Measurements from ENCODE around the gene VNN1.

The VNN1 gene

DNA sequence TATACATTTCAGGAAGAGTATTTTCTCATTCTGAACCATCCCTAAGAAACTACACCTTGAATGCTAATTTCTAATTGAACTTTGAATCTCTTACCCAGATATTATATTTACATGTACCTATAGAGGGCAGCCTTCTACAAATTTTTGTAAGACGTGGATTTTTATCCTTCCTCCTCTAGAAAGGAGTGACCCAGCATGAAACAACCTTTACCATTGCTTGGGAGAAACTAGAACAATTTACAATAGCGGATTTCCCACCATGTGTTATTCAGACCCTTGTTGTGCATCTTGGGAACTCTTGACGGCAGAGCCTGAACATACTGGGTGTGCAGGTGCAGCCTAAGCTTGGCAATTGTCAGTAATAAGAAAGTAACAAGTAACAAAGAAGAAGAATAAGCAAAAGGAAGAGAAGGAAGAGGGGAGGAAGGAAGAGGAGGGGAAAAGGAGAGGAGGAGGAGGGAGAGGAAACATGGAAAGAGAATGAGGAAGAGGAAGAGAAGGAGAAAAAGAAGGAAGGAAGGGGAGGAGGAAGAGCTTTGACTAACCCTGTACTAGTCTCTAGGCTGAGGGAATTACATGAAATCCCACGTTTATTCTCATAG, 44.1 kb downstream of the VNN1 start:
- Histone ChIP-seq H3K36me3 (ENCODE audit: control insufficient read depth in 2 of 2, insufficient read depth in 1 of 2, low read length in 2 of 2) (no peaks in the 10 kb centered on the region), H3K4me3 (ENCODE audit: low read depth, low read length) (no peak overlapping the region; the same call in 1 of the 2 replicates)
- CTCF ChIA-PET = interaction anchor here (0.6 to 3.8 kb wide), 44 partner anchors 10 to 1646 kb away, joined by 3 to 62 read pairs (median 5); partner anchors contain the start of genes RPS12, SLC18B1, TAAR1 and VNN1

GRCh38 chr6:132666118-132666517, 47.7 kb downstream of the VNN1 start:
- CTCF ChIA-PET = interaction anchor here (1.1 to 1.4 kb wide), 3 partner anchors 49 to 136 kb away, joined by 3 to 10 read pairs (median 7); partner anchors contain the start of gene SLC18B1
- TF ChIP-seq ZNF530 (tag by site-specific recombination; IDR thresholded peaks at IDR 0.05; ENCODE audit: low read depth) = no peak
- TF ChIP-seq ZNF16 (tag by site-specific recombination; IDR thresholded peaks at IDR 0.05; ENCODE audit: low read depth) = no peak
- TF ChIP-seq ZNF211 (tag by site-specific recombination; IDR thresholded peaks at IDR 0.05; ENCODE audit: low read depth) = no peak
- no peak for TF ChIP-seq ZNF510 (tag by site-specific recombination; IDR thresholded peaks at IDR 0.05; ENCODE audit: insufficient replicate concordance)
- TF ChIP-seq ZNF423 (tag by site-specific recombination; IDR thresholded peaks at IDR 0.05) = no peak
- TF ChIP-seq MZF1 (tag by site-specific recombination; IDR thresholded peaks at IDR 0.05; ENCODE audit: borderline replicate concordance) = no peak
- TF ChIP-seq, protein P1, sequence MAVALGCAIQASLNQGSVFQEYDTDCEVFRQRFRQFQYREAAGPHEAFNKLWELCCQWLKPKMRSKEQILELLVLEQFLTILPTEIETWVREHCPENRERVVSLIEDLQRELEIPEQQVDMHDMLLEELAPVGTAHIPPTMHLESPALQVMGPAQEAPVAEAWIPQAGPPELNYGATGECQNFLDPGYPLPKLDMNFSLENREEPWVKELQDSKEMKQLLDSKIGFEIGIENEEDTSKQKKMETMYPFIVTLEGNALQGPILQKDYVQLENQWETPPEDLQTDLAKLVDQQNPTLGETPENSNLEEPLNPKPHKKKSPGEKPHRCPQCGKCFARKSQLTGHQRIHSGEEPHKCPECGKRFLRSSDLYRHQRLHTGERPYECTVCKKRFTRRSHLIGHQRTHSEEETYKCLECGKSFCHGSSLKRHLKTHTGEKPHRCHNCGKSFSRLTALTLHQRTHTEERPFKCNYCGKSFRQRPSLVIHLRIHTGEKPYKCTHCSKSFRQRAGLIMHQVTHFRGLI (tag by site-specific recombination; IDR thresholded peaks at IDR 0.05) = no peak
- TF ChIP-seq ZFP41 (tag by site-specific recombination; IDR thresholded peaks at IDR 0.05; ENCODE audit: borderline replicate concordance) = no peak
- no peak for TF ChIP-seq ZNF350 (tag by site-specific recombination; IDR thresholded peaks at IDR 0.05)
- no peak for TF ChIP-seq ZNF221 (tag by site-specific recombination; IDR thresholded peaks at IDR 0.05; ENCODE audit: borderline replicate concordance)
- no peak for TF ChIP-seq ZNF548 (tag by site-specific recombination; IDR thresholded peaks at IDR 0.05)
- TF ChIP-seq, protein P2, sequence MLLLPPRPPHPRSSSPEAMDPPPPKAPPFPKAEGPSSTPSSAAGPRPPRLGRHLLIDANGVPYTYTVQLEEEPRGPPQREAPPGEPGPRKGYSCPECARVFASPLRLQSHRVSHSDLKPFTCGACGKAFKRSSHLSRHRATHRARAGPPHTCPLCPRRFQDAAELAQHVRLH (tag by site-specific recombination; IDR thresholded peaks at IDR 0.05) = no peak
- no peak for TF ChIP-seq ZNF488 (tag by site-specific recombination; IDR thresholded peaks at IDR 0.05)
- no peak for TF ChIP-seq ZNF555 (tag by site-specific recombination; conservative IDR thresholded peaks at IDR 0.05)
- TF ChIP-seq, protein P3, sequence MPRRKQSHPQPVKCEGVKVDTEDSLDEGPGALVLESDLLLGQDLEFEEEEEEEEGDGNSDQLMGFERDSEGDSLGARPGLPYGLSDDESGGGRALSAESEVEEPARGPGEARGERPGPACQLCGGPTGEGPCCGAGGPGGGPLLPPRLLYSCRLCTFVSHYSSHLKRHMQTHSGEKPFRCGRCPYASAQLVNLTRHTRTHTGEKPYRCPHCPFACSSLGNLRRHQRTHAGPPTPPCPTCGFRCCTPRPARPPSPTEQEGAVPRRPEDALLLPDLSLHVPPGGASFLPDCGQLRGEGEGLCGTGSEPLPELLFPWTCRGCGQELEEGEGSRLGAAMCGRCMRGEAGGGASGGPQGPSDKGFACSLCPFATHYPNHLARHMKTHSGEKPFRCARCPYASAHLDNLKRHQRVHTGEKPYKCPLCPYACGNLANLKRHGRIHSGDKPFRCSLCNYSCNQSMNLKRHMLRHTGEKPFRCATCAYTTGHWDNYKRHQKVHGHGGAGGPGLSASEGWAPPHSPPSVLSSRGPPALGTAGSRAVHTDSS (tag by site-specific recombination; IDR thresholded peaks at IDR 0.05) = no peak
- no peak for TF ChIP-seq ZNF518A (tag by site-specific recombination; conservative IDR thresholded peaks at IDR 0.05; ENCODE audit: low read depth)
- Histone ChIP-seq H3K9me3 (ENCODE audit: control insufficient read depth, insufficient read depth, low read depth, low read length) (no peaks in the 10 kb centered on the region), H3K4me3 (ENCODE audit: low read depth, low read length) (no peak overlapping the region), H3K4me1 (ENCODE audit: control insufficient read depth, insufficient read depth, low read length) (no peaks in the 10 kb centered on the region), H3K36me3 (ENCODE audit: control insufficient read depth in 2 of 2, insufficient read depth in 1 of 2, low read length in 2 of 2) (no peaks in the 10 kb centered on the region), H3K27ac (ENCODE audit: extremely low read depth, low read depth, low read length) (no peak overlapping the region)
- POLR2A ChIA-PET = no interaction called here

More for the DNA sequence above, 44.1 kb downstream of the VNN1 start:
- TF ChIP-seq ZNF544 (tag by site-specific recombination; IDR thresholded peaks at IDR 0.05) (no peak), ZNF366 (tag by site-specific recombination; conservative IDR thresholded peaks at IDR 0.05) (peak; percentile 76), ZNF660 (tag by site-specific recombination; IDR thresholded peaks at IDR 0.05) (0 out of 2 replicates have a peak, but pooled peaks have one; percentile 47), ZNF529 (tag by site-specific recombination; IDR thresholded peaks at IDR 0.05; ENCODE audit: insufficient replicate concordance) (no peak), PRDM1 (tag by site-specific recombination; IDR thresholded peaks at IDR 0.05) (peak; percentile 91), ZNF654 (tag by site-specific recombination; IDR thresholded peaks at IDR 0.05; ENCODE audit: low read depth) (peak; percentile 55)
- TF ChIP-seq, protein P4, sequence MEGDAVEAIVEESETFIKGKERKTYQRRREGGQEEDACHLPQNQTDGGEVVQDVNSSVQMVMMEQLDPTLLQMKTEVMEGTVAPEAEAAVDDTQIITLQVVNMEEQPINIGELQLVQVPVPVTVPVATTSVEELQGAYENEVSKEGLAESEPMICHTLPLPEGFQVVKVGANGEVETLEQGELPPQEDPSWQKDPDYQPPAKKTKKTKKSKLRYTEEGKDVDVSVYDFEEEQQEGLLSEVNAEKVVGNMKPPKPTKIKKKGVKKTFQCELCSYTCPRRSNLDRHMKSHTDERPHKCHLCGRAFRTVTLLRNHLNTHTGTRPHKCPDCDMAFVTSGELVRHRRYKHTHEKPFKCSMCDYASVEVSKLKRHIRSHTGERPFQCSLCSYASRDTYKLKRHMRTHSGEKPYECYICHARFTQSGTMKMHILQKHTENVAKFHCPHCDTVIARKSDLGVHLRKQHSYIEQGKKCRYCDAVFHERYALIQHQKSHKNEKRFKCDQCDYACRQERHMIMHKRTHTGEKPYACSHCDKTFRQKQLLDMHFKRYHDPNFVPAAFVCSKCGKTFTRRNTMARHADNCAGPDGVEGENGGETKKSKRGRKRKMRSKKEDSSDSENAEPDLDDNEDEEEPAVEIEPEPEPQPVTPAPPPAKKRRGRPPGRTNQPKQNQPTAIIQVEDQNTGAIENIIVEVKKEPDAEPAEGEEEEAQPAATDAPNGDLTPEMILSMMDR (tag by site-specific recombination; IDR thresholded peaks at IDR 0.05) = 0 out of 2 replicates have a peak, but pooled peaks have one; percentile 17
- Histone ChIP-seq H3K4me1 (ENCODE audit: control insufficient read depth, insufficient read depth, low read length) (no peaks in the 10 kb centered on the region), H3K9me3 (ENCODE audit: control insufficient read depth, insufficient read depth, low read depth, low read length) (no peaks in the 10 kb centered on the region), H3K27ac (ENCODE audit: extremely low read depth, low read depth, low read length) (no peak overlapping the region)
- POLR2A ChIA-PET = interaction anchor here (0.7 to 1.2 kb wide), 3 partner anchors 8 to 129 kb away, joined by 3 to 7 read pairs (median 5); partner anchors contain the start of gene SLC18B1

Data from HEK293 (cell line).